GM12874 (cell line): ENCODE measurements around the gene SMYD3.

ENCODE experiments used
- CTCF ChIP-seq: IDR thresholded peaks from 2 replicates; pipeline ENCODE4 v1.5.1; 2011; ENCODE audit warnings: low read depth, mild to moderate bottlenecking, control low read depth, low read length, moderate library complexity; ENCODE audit not compliant: insufficient read depth

SMYD3 gene

GRCh38 chr1:245896258-245896657 lies 610.8 kb downstream of the SMYD3 start:
- TF ChIP-seq CTCF = no peak

- TF ChIP-seq CTCF = no peak
Observed at GRCh38 chr1:245895455-245895959, 611.6 kb downstream of the SMYD3 start.

GRCh38 chr1:245894843-245895242 lies 612.2 kb downstream of the SMYD3 start:
- no peak for TF ChIP-seq CTCF

GRCh38 chr1:245893025-245893424 lies 614.1 kb downstream of the SMYD3 start:
- no peak for TF ChIP-seq CTCF

GRCh38 chr1:245888809-245889208 lies 618.3 kb downstream of the SMYD3 start:
- TF ChIP-seq CTCF = peak; percentile 15; the same call in 1 of the 2 replicates

GRCh38 chr1:245887829-245888228 lies 619.2 kb downstream of the SMYD3 start:
- no peak for TF ChIP-seq CTCF

GRCh38 chr1:245881767-245882391 lies 625.2 kb downstream of the SMYD3 start:
- no peak for TF ChIP-seq CTCF
